PC-3 (cell line): ENCODE measurements around the gene SCNN1B. TPM values are rescaled to one million over a fixed set of nuclear protein-coding genes. Genes with fewer than 3 reads are reported as not detected.

Source experiments
- ATAC-seq: fragments of 200-7000 bp; cut with Tn5 transposase; 2 replicates; pipeline ENCODE4 v1.9.1; 2020; ENCODE audit warnings: mild to moderate bottlenecking, moderate library complexity
- BruUV-seq: library from RNA; stranded (reverse); fragments of 400-500 nt; replicated peaks from 2 replicates; lab custom pipeline; 2021; lab: Mats Ljungman, UMichigan
- CTCF ChIA-PET: fragments of 300-600 bp; sonication (Branson Sonifier 250); formaldehyde crosslinking; loops from one replicate; lab custom pipeline; 2022; ENCODE audit warnings: antibody characterized with exemption; lab: Charles Lee
- POLR2A ChIA-PET: fragments of 300-600 bp; sonication (Branson Sonifier 250); formaldehyde crosslinking; loops from one replicate; lab custom pipeline; 2022; ENCODE audit warnings: antibody characterized with exemption; ENCODE audit not compliant: unreplicated experiment; lab: Charles Lee
- DNase-seq: peaks from one replicate; pipeline ENCODE4 v3.0.0-alpha.2; 2015
- H2AFZ ChIP-seq: fragments of 300-600 bp; sonication (generic); 2 replicates; pipeline ENCODE4 v1.6.0; 2016; ENCODE audit warnings: antibody characterized with exemption, low read length
- H3F3A ChIP-seq: fragments of 300-600 bp; sonication (generic); one replicate; pipeline ENCODE4 v1.6.0; 2017; ENCODE audit warnings: antibody characterized with exemption, low read length, control low read depth, mild to moderate bottlenecking; ENCODE audit not compliant: unreplicated experiment
- H3K27ac ChIP-seq: fragments of 300-600 bp; sonication (generic); 2 replicates; pipeline ENCODE4 v1.5.1; 2016; ENCODE audit warnings: mild to moderate bottlenecking, low read length
- H3K27me3 ChIP-seq: fragments of 300-600 bp; sonication (generic); 2 replicates; pipeline ENCODE4 v1.6.1; 2016; ENCODE audit warnings: low read length, mixed read lengths
- H3K36me3 ChIP-seq: fragments of 300-600 bp; sonication (generic); 2 replicates; pipeline ENCODE4 v1.6.1; 2016; ENCODE audit warnings: low read depth, mixed run types, low read length, mixed read lengths
- H3K4me1 ChIP-seq: fragments of 300-600 bp; sonication (generic); 2 replicates; pipeline ENCODE4 v1.5.1; 2016; ENCODE audit warnings: low read length; ENCODE audit not compliant: insufficient read depth
- H3K4me2 ChIP-seq: fragments of 300-600 bp; sonication (generic); 2 replicates; pipeline ENCODE4 v1.6.0; 2016; ENCODE audit warnings: low read length
- H3K4me3 ChIP-seq: fragments of 300-600 bp; sonication (generic); 2 replicates; pipeline ENCODE4 v1.5.1; 2016; ENCODE audit warnings: mild to moderate bottlenecking, low read length, mixed read lengths
- H3K79me2 ChIP-seq: fragments of 300-600 bp; sonication (generic); 2 replicates; pipeline ENCODE4 v1.6.1; 2017; ENCODE audit warnings: low read length, mixed read lengths
- H3K9ac ChIP-seq: fragments of 300-600 bp; sonication (generic); 2 replicates; pipeline ENCODE4 v1.6.0; 2016; ENCODE audit warnings: mild to moderate bottlenecking, low read length
- H3K9me2 ChIP-seq: fragments of 300-600 bp; sonication (generic); replicated peaks from 2 replicates; pipeline ENCODE4 v1.6.1; 2016; ENCODE audit warnings: mixed run types, low read length, mixed read lengths
- H3K9me3 ChIP-seq: fragments of 300-600 bp; sonication (generic); 2 replicates; pipeline ENCODE4 v1.6.1; 2016; ENCODE audit warnings: low read length, mixed read lengths
- H4K20me1 ChIP-seq: fragments of 300-600 bp; sonication (generic); 2 replicates; pipeline ENCODE4 v1.6.1; 2016; ENCODE audit warnings: low read length, mixed read lengths
- EZH2 ChIP-seq: fragments of 300-600 bp; sonication (generic); IDR thresholded peaks from one replicate; pipeline ENCODE4 v1.6.1; 2017; ENCODE audit warnings: antibody characterized with exemption, mild to moderate bottlenecking, low read length; ENCODE audit not compliant: unreplicated experiment
- EZH2phosphoT487 ChIP-seq: fragments of 300-600 bp; sonication (generic); IDR thresholded peaks from 2 replicates; pipeline ENCODE4 v1.6.1; 2018; ENCODE audit warnings: mild to moderate bottlenecking, antibody characterized with exemption, low read length, borderline replicate concordance
- intact Hi-C: fragments of 100-400 bp; cut with micrococcal nuclease; formaldehyde crosslinking; loops from 2 replicates; pipeline ENCODE4 v1.9.0; 2023
- total RNA-seq: library from RNA; depleted of rRNA; stranded (reverse); fragments of >200 nt; gene quantifications from 2 replicates; pipeline ENCODE4 v1.2.3, GENCODE V29; 2014
- TF ChIP-seq, protein P1 (sequence below): fragments of 300-600 bp; sonication (generic); conservative IDR thresholded peaks from 2 replicates; pipeline ENCODE4 v1.5.1; 2017; ENCODE audit warnings: antibody characterized with exemption, low read depth, mild to moderate bottlenecking, low read length

Gene SCNN1B
- total RNA-seq, 1 experiment from 2014 or later: 4.1 TPM

- Histone ChIP-seq H3K36me3 (no peaks in the 10 kb centered on the region), H4K20me1 (no peaks in the 10 kb centered on the region), H3K9me3 (no peaks in the 10 kb centered on the region), H3K4me2 (no peak overlapping the region), H3K9me2 (no peaks in the 10 kb centered on the region), H3K4me1 (peaks cover 25% of the 10 kb centered on the region), H3K9ac (no peak overlapping the region), H3F3A (no peaks in the 10 kb centered on the region), H2AFZ (no peak overlapping the region), H3K27ac (no peak overlapping the region), H3K27me3 (no peaks in the 10 kb centered on the region), H3K4me3 (no peak overlapping the region), H3K79me2 (no peaks in the 10 kb centered on the region)
- DNase-seq: no peak
- ChIA-PET CTCF (no interaction called here), POLR2A (no interaction called here)
- TF ChIP-seq, protein P1, sequence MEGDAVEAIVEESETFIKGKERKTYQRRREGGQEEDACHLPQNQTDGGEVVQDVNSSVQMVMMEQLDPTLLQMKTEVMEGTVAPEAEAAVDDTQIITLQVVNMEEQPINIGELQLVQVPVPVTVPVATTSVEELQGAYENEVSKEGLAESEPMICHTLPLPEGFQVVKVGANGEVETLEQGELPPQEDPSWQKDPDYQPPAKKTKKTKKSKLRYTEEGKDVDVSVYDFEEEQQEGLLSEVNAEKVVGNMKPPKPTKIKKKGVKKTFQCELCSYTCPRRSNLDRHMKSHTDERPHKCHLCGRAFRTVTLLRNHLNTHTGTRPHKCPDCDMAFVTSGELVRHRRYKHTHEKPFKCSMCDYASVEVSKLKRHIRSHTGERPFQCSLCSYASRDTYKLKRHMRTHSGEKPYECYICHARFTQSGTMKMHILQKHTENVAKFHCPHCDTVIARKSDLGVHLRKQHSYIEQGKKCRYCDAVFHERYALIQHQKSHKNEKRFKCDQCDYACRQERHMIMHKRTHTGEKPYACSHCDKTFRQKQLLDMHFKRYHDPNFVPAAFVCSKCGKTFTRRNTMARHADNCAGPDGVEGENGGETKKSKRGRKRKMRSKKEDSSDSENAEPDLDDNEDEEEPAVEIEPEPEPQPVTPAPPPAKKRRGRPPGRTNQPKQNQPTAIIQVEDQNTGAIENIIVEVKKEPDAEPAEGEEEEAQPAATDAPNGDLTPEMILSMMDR: no peak
- no TSS peak for BruUV-seq
- no peak for ATAC-seq
- intact Hi-C loops: loop anchor here (10.0 kb wide), 1 partner anchor 55 kb away; no protein-coding TSS in a partner anchor
These were observed 67.3 kb downstream of the SCNN1B start for GRCh38 chr16:23369416-23369815.

GRCh38 chr16:23371368-23371767 lies 69.3 kb downstream of the SCNN1B start:
- no peak overlapping the region for H3K4me2 ChIP-seq
- H3K4me1 ChIP-seq: peaks cover 15% of the 10 kb centered on the region
- DNase-seq (no peak), ATAC-seq (no peak)
- no peaks in the 10 kb centered on the region for H3K79me2 ChIP-seq
- no TSS peak for BruUV-seq
- no peaks in the 10 kb centered on the region for H3K36me3 ChIP-seq
- POLR2A ChIA-PET: no interaction called here
- H3K27me3 ChIP-seq: no peaks in the 10 kb centered on the region
- no peaks in the 10 kb centered on the region for H3F3A ChIP-seq
- H3K4me3 ChIP-seq: no peak overlapping the region
- no peak overlapping the region for H3K9ac ChIP-seq
- TF ChIP-seq, protein P1: no peak; the same call in 1 of the 2 replicates
- TF ChIP-seq EZH2: no peak
- no peak for TF ChIP-seq EZH2phosphoT487
- no peak overlapping the region for H2AFZ ChIP-seq
- H3K9me3 ChIP-seq: no peaks in the 10 kb centered on the region
- intact Hi-C loops: no loop called here
- H4K20me1 ChIP-seq: no peaks in the 10 kb centered on the region
- H3K9me2 ChIP-seq: no peaks in the 10 kb centered on the region
- H3K27ac ChIP-seq: no peak overlapping the region
- CTCF ChIA-PET: no interaction called here

DNA sequence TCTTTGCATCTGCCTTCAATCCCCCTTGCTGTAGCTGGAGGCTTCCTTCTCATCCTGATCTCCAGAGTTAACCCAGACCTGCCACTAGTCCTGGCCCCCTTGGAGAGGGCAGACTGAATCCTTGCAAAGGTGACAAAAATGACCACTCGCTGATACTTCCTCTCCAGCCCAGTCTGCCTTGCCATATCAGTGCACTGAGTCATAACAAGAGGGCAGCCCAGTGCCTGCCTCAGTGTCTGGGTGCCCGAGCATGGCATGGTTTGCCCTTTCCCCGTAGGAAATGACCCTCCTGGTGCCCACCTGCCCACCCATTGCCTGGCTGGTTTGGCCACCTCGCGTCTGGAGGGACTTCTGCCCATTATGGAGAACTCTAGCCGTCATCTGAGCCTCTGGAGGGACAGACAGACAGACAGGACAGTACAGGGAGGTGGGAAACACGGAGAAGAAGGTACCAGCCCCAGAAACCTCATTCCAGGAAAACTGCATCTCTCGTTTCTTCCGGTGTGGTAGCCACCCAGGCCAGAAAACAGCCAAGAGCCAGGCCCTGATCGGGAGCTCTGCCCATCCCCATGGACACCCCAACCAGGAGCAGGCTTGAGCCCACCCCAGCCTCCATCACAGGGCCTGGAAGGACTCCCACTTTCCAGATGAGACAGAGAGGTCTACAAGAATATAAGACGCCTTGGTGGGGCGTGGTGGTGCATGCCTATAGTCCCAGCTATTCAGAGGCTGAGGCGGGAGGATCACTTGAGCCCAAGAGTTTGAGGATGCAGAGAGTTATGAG lies 71.5 kb downstream of the SCNN1B start:
- Histone ChIP-seq H3K9ac (no peak overlapping the region), H3K79me2 (no peaks in the 10 kb centered on the region), H4K20me1 (no peaks in the 10 kb centered on the region), H3K36me3 (no peaks in the 10 kb centered on the region), H3K27me3 (no peaks in the 10 kb centered on the region), H3K4me1 (peaks cover 8% of the 10 kb centered on the region), H3K4me2 (no peak overlapping the region), H2AFZ (no peak overlapping the region), H3K9me3 (no peaks in the 10 kb centered on the region), H3K27ac (no peak overlapping the region), H3K9me2 (no peaks in the 10 kb centered on the region), H3F3A (no peaks in the 10 kb centered on the region), H3K4me3 (no peak overlapping the region)
- CTCF ChIA-PET: no interaction called here
- intact Hi-C loops: no loop called here
- no peak for ATAC-seq
- no peak for DNase-seq
- POLR2A ChIA-PET: no interaction called here
- TF ChIP-seq EZH2phosphoT487 (no peak), EZH2 (no peak)
- TF ChIP-seq, protein P1: no peak
- no TSS peak for BruUV-seq
